K562 (cell line): ENCODE results near the gene CYLD. TPM values are rescaled to one million over a fixed set of nuclear protein-coding genes. Genes with fewer than 3 reads are reported as not detected.

Experiments
- ATAC-seq: fragments of 200-7000 bp; cut with Tn5 transposase; 3 replicates; pipeline ENCODE4 v1.9.1; 2020; ENCODE audit warnings: moderate library complexity
- BruUV-seq: library from RNA; stranded (reverse); fragments of 400-500 nt; replicated peaks from 2 replicates; lab custom pipeline; 2021; lab: Mats Ljungman, UMichigan
- CTCF ChIA-PET: fragments of 300-600 bp; formaldehyde crosslinking; extraction: SDS; loops from one replicate; lab custom pipeline; 2021; ENCODE audit warnings: low intra/inter-chr PET ratio; lab: Yijun Ruan, JAX
- POLR2A ChIA-PET: fragments of 300-600, 350-650 bp; sonication (Branson Sonifier 250); formaldehyde crosslinking; extraction: SDS; loops from one replicate; lab custom pipeline; 2021; ENCODE audit warnings: antibody characterized with exemption, inconsistent platforms; lab: Yijun Ruan, JAX
- DNase-seq, 4 experiments: peaks; one replicate each; pipeline versions ENCODE4 v3.0.0 to v3.0.0-alpha.2; 2011 to 2018; ENCODE audit warnings: low spot score in 3 of 4, mixed read lengths in 3 of 4; ENCODE audit errors: extremely low read depth in 1 of 4
- FAIRE-seq: peaks from 2 replicates; lab custom pipeline; 2011; peaks lifted over from hg19 to GRCh38; lab: Jason Lieb, UNC
- H2AFZ ChIP-seq: 2 replicates; pipeline ENCODE4 v1.6.0; 2011; ENCODE audit warnings: low read depth, low read length, control low read depth, inconsistent platforms
- H3K27ac ChIP-seq: fragments of 200-600 bp; 3 replicates; pipeline ENCODE4 v1.8.0; 2011; ENCODE audit warnings: low read depth, mild to moderate bottlenecking, control low read depth, inconsistent platforms, low read length, moderate library complexity, mixed read lengths; ENCODE audit errors: extremely low read depth
- H3K27me3 ChIP-seq, 2 experiments: fragments of 300-600 bp in 1 of 2; 2 replicates in 1 of 2; 3 replicates in 1 of 2; pipeline versions ENCODE4 v1.6.0 to v1.8.0; 2011; ENCODE audit warnings: inconsistent platforms in 2 of 2, low read length in 2 of 2, mild to moderate bottlenecking in 1 of 2, mixed read lengths in 1 of 2, moderate library complexity in 1 of 2; ENCODE audit not compliant: control insufficient read depth in 2 of 2, insufficient read depth in 2 of 2
- H3K36me3 ChIP-seq: fragments of 300-600 bp; 3 replicates; pipeline ENCODE4 v1.8.0; 2011; ENCODE audit warnings: mild to moderate bottlenecking, low read length, inconsistent platforms; ENCODE audit not compliant: control insufficient read depth, insufficient read depth
- H3K4me1 ChIP-seq, 2 experiments: fragments of 200-600 bp in 1 of 2; replicated peaks in 1 of 2; 2 replicates in 1 of 2; 3 replicates in 1 of 2; pipeline versions ENCODE4 v1.5.1 to v1.8.0; 2011; ENCODE audit warnings: inconsistent platforms in 2 of 2, low read length in 2 of 2, mild to moderate bottlenecking in 1 of 2, mixed read lengths in 1 of 2, moderate library complexity in 1 of 2; ENCODE audit not compliant: control insufficient read depth in 2 of 2, insufficient read depth in 2 of 2
- H3K4me2 ChIP-seq: 2 replicates; pipeline ENCODE4 v1.6.1; 2011; ENCODE audit warnings: low read length, control low read depth, inconsistent platforms, mixed read lengths; ENCODE audit not compliant: insufficient read depth
- H3K4me3 ChIP-seq: fragments of 200-600 bp; sonication (generic), shearing (Covaris generic); 2 replicates; pipeline ENCODE4 v1.5.1; 2016; ENCODE audit warnings: control low read depth, inconsistent platforms
- H3K79me2 ChIP-seq: fragments of 200-600 bp; 3 replicates; pipeline ENCODE4 v1.8.0; 2011; ENCODE audit warnings: low read length, inconsistent platforms; ENCODE audit not compliant: control insufficient read depth, insufficient read depth
- H3K9ac ChIP-seq, 2 experiments: 2 replicates each; pipeline versions ENCODE4 v1.6.0 to v1.6.1; 2011; ENCODE audit warnings: low read depth in 2 of 2, low read length in 2 of 2, control low read depth in 1 of 2, inconsistent platforms in 1 of 2, mild to moderate bottlenecking in 1 of 2, mixed read lengths in 1 of 2; ENCODE audit not compliant: insufficient read depth in 1 of 2
- H3K9me1 ChIP-seq: one replicate; pipeline ENCODE4 v1.6.0; 2011; ENCODE audit warnings: inconsistent platforms, mild to moderate bottlenecking, low read length, moderate library complexity; ENCODE audit not compliant: control insufficient read depth, insufficient read depth
- H3K9me3 ChIP-seq: replicated peaks from 2 replicates; pipeline ENCODE4 v1.5.1; 2011; ENCODE audit warnings: low read depth, low read length, inconsistent platforms; ENCODE audit not compliant: control insufficient read depth, insufficient read depth
- H4K20me1 ChIP-seq: replicated peaks from 2 replicates; pipeline ENCODE4 v1.6.1; 2011; ENCODE audit warnings: low read length, inconsistent platforms, mixed read lengths; ENCODE audit not compliant: control insufficient read depth, insufficient read depth
- ARID2 ChIP-seq: fragments of 450-650 bp; IDR thresholded peaks from 2 replicates; pipeline ENCODE4 v1.6.1; 2017; ENCODE audit warnings: antibody characterized with exemption, mild to moderate bottlenecking
- BRD4 ChIP-seq: fragments of 200-600 bp; sonication (generic); IDR thresholded peaks from 2 replicates; pipeline ENCODE4 v1.6.1; 2017; ENCODE audit warnings: inconsistent platforms
- CTCF ChIP-seq, 3 experiments: IDR thresholded peaks in 2 of 3; conservative IDR thresholded peaks in 1 of 3; 2 replicates each; pipeline ENCODE4 v1.5.1; 2011 to 2012; ENCODE audit warnings: low read length in 3 of 3, mild to moderate bottlenecking in 3 of 3, control low read depth in 2 of 3, improper control_type of control experiment in 1 of 3, inconsistent platforms in 1 of 3, low read depth in 1 of 3, mixed read lengths in 1 of 3, moderate library complexity in 1 of 3; ENCODE audit not compliant: insufficient read depth in 2 of 3
- KLF13 ChIP-seq: fragments of 450-650 bp; IDR thresholded peaks from 2 replicates; pipeline ENCODE4 v1.6.1; 2016; ENCODE audit warnings: missing genetic modification characterization, low read depth, mild to moderate bottlenecking, missing compliant biosample characterization, moderate library complexity, borderline replicate concordance
- KLF16 ChIP-seq: IDR thresholded peaks from 2 replicates; pipeline ENCODE4 v1.6.1; 2016; ENCODE audit warnings: antibody characterized with exemption
- MAFG ChIP-seq: fragments of 450-650 bp; conservative IDR thresholded peaks from 2 replicates; pipeline ENCODE4 v1.6.1; 2016; ENCODE audit warnings: missing genetic modification characterization, missing compliant biosample characterization
- MIER1 ChIP-seq: fragments of 450-650 bp; IDR thresholded peaks from 2 replicates; pipeline ENCODE4 v1.6.1; 2016; ENCODE audit warnings: antibody characterized with exemption, mild to moderate bottlenecking, low read depth
- RFX1 ChIP-seq: fragments of 450-650 bp; IDR thresholded peaks from 2 replicates; pipeline ENCODE4 v1.6.1; 2016; ENCODE audit warnings: mild to moderate bottlenecking, moderate library complexity
- TSHZ1 ChIP-seq: fragments of 250-450 bp; sonication (Bioruptor Pico); IDR thresholded peaks from 2 replicates; pipeline ENCODE4 v1.4.0; 2020; ENCODE audit warnings: mild to moderate bottlenecking, moderate library complexity
- WGBS: fragments of 100-300 bp; shearing (Covaris generic); methylation state at CpG from one replicate; pipeline ENCODE4 v1.1.6; 2016; ENCODE audit warnings: low coverage, mixed read lengths; ENCODE audit not compliant: insufficient coverage; ENCODE audit errors: missing lambda C conversion rate; 5-methylcytosine and 5-hydroxymethylcytosine counted together
- in situ Hi-C: fragments of 300-500 bp; cut with MboI; formaldehyde crosslinking; loops from 4 replicates; pipeline ENCODE4 v1.15.0; 2018; ENCODE audit warnings: inconsistent platforms, mixed read lengths
- intact Hi-C: fragments of 100-400 bp; cut with micrococcal nuclease; formaldehyde crosslinking; loops from 2 replicates; pipeline ENCODE4 v1.14.2; 2022
- polyA plus RNA-seq, 8 experiments: library from polyadenylated mRNA; depleted of rRNA in 4 of 8; stranded (reverse) in 5 of 8; unstranded in 3 of 8; fragments of >200 nt; fragmentation: Nextera tagmentation in 2 of 8; fragmentation: Illumina TruSeq in 1 of 8; extraction: Ambion mirVana in 2 of 8; extraction: Trizol in 1 of 8; gene quantifications; 2 replicates each; pipeline versions ENCODE4 v1.2.1 to v1.2.3, GENCODE V29; 2011 to 2014; ENCODE audit warnings: inconsistent platforms in 1 of 8, missing spikeins in 1 of 8
- total RNA-seq, 7 experiments: library from RNA; depleted of rRNA in 6 of 7; stranded (reverse); fragments of >200 nt in 6 of 7; fragmentation: Illumina TruSeq in 2 of 7; extraction: Trizol in 2 of 7; gene quantifications; 2 replicates each; pipeline versions ENCODE4 v1.2.1 to v1.2.3, GENCODE V29; 2011 to 2021; ENCODE audit warnings: low replicate concordance in 1 of 7

CYLD gene
- total and polyA plus RNA-seq, 9 of the 15 experiments (the other 6 are each of a cell fraction or from before 2014, with no cell fraction given) = 3.4 to 7.4 (median 5.3) TPM

GRCh38 chr16:50781043-50781442 lies 39.2 kb downstream of the CYLD start:
- no peaks in the 10 kb centered on the region for H3K9me1 ChIP-seq
- DNase-seq (peak in 1 of 4 experiments; percentile 6), ATAC-seq (peak; percentile 83), FAIRE-seq (no peak)
- no peak overlapping the region for H3K9ac ChIP-seq
- no peak overlapping the region for H3K27ac ChIP-seq
- H3K4me2 ChIP-seq = no peak overlapping the region
- TF ChIP-seq CTCF (IDR thresholded peaks at IDR 0.05 in 2 of 3, conservative IDR thresholded peaks at IDR 0.05 in 1 of 3; ENCODE audit: insufficient read depth in 2 of 3, low read depth in 1 of 3, low read length in 3 of 3) = peak; percentile 17 to 42 (median 38); a peak in 3 of 6 replicates
- no peak for TF ChIP-seq KLF16
- in situ Hi-C loops = no loop called here
- H3K9me3 ChIP-seq = no peaks in the 10 kb centered on the region
- H3K4me1 ChIP-seq = no peaks in the 10 kb centered on the region
- BruUV-seq = no TSS peak
- no peak overlapping the region for H3K4me3 ChIP-seq
- H3K27me3 ChIP-seq = no peaks in the 10 kb centered on the region
- ChIA-PET CTCF (no interaction called here), POLR2A (no interaction called here)
- H3K79me2 ChIP-seq = no peaks in the 10 kb centered on the region
- H2AFZ ChIP-seq = no peak overlapping the region
- H3K36me3 ChIP-seq = no peaks in the 10 kb centered on the region
- intact Hi-C loops = no loop called here
- H4K20me1 ChIP-seq = no peaks in the 10 kb centered on the region
- WGBS = 29% methylated on average over 7 of the region's 7 CpGs

- Histone ChIP-seq H3K9ac (no peak overlapping the region), H3K4me1 (no peaks in the 10 kb centered on the region), H3K27ac (no peak overlapping the region), H3K27me3 (no peaks in the 10 kb centered on the region), H3K79me2 (no peaks in the 10 kb centered on the region), H3K4me3 (no peak overlapping the region), H3K36me3 (no peaks in the 10 kb centered on the region), H4K20me1 (no peaks in the 10 kb centered on the region), H2AFZ (no peak overlapping the region), H3K9me1 (no peaks in the 10 kb centered on the region), H3K9me3 (no peaks in the 10 kb centered on the region), H3K4me2 (no peak overlapping the region)
- FAIRE-seq (no peak), DNase-seq (no peak), ATAC-seq (no peak)
- no TSS peak for BruUV-seq
- 33% methylated on average over 3 of the region's 3 CpGs for WGBS
- intact Hi-C loops (no loop called here), in situ Hi-C loops (no loop called here)
- ChIA-PET POLR2A (no interaction called here), CTCF (interaction anchor here (0.8 kb wide), 1 partner anchor 774 kb away, joined by 3 read pairs; no protein-coding TSS in a partner anchor)
- TF ChIP-seq ARID2 (no peak), MAFG (tag) (no peak), RFX1 (no peak), BRD4 (no peak), MIER1 (no peak), TSHZ1 (CRISPR knock-in tag) (no peak), KLF13 (tag) (no peak)
These were observed 39.6 kb downstream of the CYLD start for GRCh38 chr16:50781518-50781917.
